Urinary bladder (tissue), 4 donors: ENCODE data around the gene NDUFB6. TPM values are rescaled to one million over a fixed set of nuclear protein-coding genes. Genes with fewer than 3 reads are reported as not detected.
"Not testable (repeated sequence)": the region's sequence is repeated elsewhere in the genome, so short reads cannot be mapped to it uniquely, and the experiment has no call there.

Experiments
- DNase-seq: peaks from one replicate; pipeline ENCODE4 v3.0.0-alpha.2; 2015; ENCODE audit errors: extremely low spot score
- H3K27ac ChIP-seq: one replicate; pipeline ENCODE4 v1.5.1; 2013; ENCODE audit warnings: low read depth, mild to moderate bottlenecking, moderate library complexity
- H3K36me3 ChIP-seq: one replicate; pipeline ENCODE4 v1.6.1; 2013; ENCODE audit warnings: mild to moderate bottlenecking, moderate library complexity; ENCODE audit not compliant: insufficient read depth
- H3K4me1 ChIP-seq: one replicate; pipeline ENCODE4 v1.6.1; 2013; ENCODE audit warnings: mild to moderate bottlenecking, moderate library complexity; ENCODE audit not compliant: insufficient read depth
- H3K4me3 ChIP-seq: one replicate; pipeline ENCODE4 v1.5.1; 2013; ENCODE audit warnings: low read depth, low read length
- WGBS: extraction: QIAGEN DNeasy Blood & Tissue Kit; methylation state at CpG from one replicate; pipeline ENCODE4 v1.1.7; 2013; 5-methylcytosine and 5-hydroxymethylcytosine counted together
- polyA plus RNA-seq: library from polyadenylated mRNA; stranded (reverse); fragments of 200-250 nt; gene quantifications from one replicate; pipeline ENCODE4 v1.2.3, GENCODE V29; 2013
- total RNA-seq: library from RNA; depleted of rRNA; stranded (reverse); fragments of >200 nt; gene quantifications from one replicate; pipeline ENCODE4 v1.2.3, GENCODE V29; 2014
- donor health status: healthy with polysubstance abuse.
- donor health status: healthy.

The NDUFB6 gene
- total and polyA plus RNA-seq, 2 donors = 45.5 to 58.1 TPM

DNA sequence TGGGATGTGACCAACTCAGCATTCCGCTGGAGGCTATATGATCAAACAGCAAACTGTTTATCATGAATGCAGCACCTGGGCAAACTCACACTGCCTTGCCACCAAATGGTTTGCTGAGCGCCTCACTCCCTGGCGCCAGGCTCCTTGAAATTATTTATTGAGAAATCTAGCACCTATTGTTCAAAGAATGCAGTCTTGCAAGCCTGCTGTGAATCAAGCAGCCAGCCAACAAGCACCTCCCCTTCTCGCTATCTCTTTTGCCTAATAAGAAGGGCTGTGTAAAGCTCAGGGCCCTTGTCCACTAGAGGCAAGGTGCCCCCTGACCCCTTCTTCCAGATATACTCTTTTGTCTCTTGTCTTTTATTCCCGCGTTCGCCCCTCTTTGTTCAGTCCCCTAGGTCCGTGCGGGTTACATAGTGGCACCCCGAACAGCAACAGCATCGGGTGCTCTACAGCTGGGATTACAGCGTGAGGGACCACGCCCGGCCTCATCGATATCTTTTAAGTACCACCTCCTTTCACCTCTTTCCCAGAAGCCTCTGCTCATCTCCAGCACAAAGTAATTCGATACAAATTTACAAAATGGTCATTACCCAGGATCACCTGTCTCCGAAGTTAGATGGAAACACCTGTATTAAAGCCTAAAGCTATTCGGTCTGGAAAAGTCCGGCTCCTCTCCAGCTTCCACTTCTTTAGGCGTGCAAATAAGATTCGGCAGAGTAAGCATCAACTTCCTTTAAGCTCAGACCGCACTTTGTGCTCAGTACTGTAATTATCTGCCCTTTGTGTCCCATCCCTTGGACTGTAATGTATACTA is 47.9 kb downstream of the NDUFB6 start:
- DNase-seq = no peak
- 39% methylated on average over 22 of the region's 22 CpGs for WGBS
- H3K4me1 ChIP-seq = no peaks in the 10 kb centered on the region
- no peaks in the 10 kb centered on the region for H3K36me3 ChIP-seq
- no peak overlapping the region for H3K27ac ChIP-seq
- H3K4me3 ChIP-seq = peak overlapping the region; percentile 65

DNA sequence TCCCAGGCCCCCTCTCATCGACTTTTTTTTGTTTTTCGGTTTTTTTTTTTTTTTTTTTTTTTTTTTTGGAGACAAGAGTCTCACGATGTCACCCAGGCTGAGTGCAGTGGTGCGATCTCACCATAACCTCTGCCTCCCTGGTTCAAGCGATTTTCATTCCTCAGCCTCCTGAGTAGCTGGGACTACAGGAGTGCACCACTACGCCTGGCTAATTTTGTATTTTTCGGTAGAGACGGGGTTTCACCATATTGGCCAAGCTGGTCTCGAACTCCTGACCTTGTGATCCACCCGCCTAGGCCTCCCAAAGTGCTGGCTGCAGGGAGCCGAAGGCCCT is 48.4 kb downstream of the NDUFB6 start:
- not testable (repeated sequence) for H3K36me3 ChIP-seq, H3K27ac ChIP-seq, H3K4me3 ChIP-seq, H3K4me1 ChIP-seq, DNase-seq
- WGBS = 91% methylated on average over 11 of the region's 11 CpGs

- Histone ChIP-seq H3K36me3 (no peaks in the 10 kb centered on the region), H3K4me3 (no peak overlapping the region), H3K4me1 (no peaks in the 10 kb centered on the region), H3K27ac (no peak overlapping the region)
- no peak for DNase-seq
- 48% methylated on average over 1 of the region's 1 CpG for WGBS
Measured at GRCh38 chr9:32523910-32524309, 49.0 kb downstream of the NDUFB6 start.

GRCh38 chr9:32518276-32518675 is 54.7 kb downstream of the NDUFB6 start:
- no peaks in the 10 kb centered on the region for H3K4me1 ChIP-seq
- 97% methylated on average over 1 of the region's 1 CpG for WGBS
- no peak for DNase-seq
- no peaks in the 10 kb centered on the region for H3K36me3 ChIP-seq
- no peak overlapping the region for H3K27ac ChIP-seq
- H3K4me3 ChIP-seq = no peak overlapping the region

DNA sequence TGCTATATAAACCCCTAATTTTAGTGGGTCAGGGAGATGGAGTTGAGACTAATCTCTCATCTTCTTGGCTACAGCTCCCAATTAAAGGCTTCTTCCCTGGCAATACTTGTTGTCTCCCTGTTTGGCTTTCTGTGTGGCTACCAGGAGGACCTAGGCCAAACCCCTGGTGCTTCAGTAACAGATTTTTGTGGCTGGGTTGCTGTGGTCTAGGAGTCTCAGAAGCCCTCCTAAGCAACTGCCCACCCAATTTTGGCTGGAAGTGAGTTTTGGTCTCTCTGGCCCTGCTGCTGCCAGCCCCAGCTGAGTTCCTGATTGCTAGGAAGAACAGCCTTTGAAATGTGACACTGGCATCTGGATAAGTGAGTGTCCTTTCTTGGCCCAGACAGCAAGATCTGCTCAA is 56.7 kb downstream of the NDUFB6 start:
- no peaks in the 10 kb centered on the region for H3K36me3 ChIP-seq
- no peak overlapping the region for H3K27ac ChIP-seq
- no peaks in the 10 kb centered on the region for H3K4me1 ChIP-seq

GRCh38 chr9:32508728-32509127 is 64.2 kb downstream of the NDUFB6 start:
- H3K4me1 ChIP-seq = no peaks in the 10 kb centered on the region
- WGBS = 98% methylated on average over 1 of the region's 1 CpG
- no peak overlapping the region for H3K27ac ChIP-seq
- no peak for DNase-seq
- H3K4me3 ChIP-seq = no peak overlapping the region
- no peaks in the 10 kb centered on the region for H3K36me3 ChIP-seq

More for the DNA sequence above, 56.7 kb downstream of the NDUFB6 start:
- DNase-seq = no peak
- no peak overlapping the region for H3K4me3 ChIP-seq

DNA sequence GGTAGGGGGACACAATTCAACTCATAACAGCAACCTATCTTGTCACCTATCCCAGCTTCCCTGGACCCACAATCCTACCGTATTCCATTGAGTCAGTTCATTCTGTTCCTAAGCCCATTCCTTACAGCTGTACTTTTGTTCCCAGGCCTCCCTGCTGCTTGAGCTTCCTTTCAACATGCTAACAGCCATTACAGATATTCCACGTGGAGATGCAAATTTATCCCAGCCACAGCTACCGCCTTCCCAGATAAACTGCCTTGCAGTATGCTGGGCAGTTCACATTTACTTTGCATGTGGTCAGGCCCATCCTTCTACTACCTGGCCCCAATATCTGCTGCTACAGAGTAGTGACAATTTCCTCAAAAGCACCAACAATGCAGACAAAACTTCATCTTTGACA is 70.0 kb downstream of the NDUFB6 start:
- no peak overlapping the region for H3K27ac ChIP-seq
- 82% methylated on average over 3 of the region's 3 CpGs for WGBS
- no peaks in the 10 kb centered on the region for H3K4me1 ChIP-seq
- no peaks in the 10 kb centered on the region for H3K36me3 ChIP-seq
- DNase-seq = no peak
- H3K4me3 ChIP-seq = no peak overlapping the region

Other genes starting within 250 kb of the NDUFB6 start
- 29.6 TPM for gene ACO1, start 188.5 kb downstream of the NDUFB6 start, total RNA-seq
- 31.9 TPM for gene ACO1, start 188.5 kb downstream of the NDUFB6 start, polyA plus RNA-seq
- gene RIGI, start 47.0 kb downstream of the NDUFB6 start, total RNA-seq = 25.2 TPM
- gene RIGI, start 47.0 kb downstream of the NDUFB6 start, polyA plus RNA-seq = 5.4 TPM
- gene SMIM27, start 20.8 kb downstream of the NDUFB6 start, total RNA-seq = 1.3 TPM
- gene SMIM27, start 20.8 kb downstream of the NDUFB6 start, polyA plus RNA-seq = 11.9 TPM
- gene TOPORS, start 20.6 kb downstream of the NDUFB6 start, total RNA-seq = 39.0 TPM
- gene TOPORS, start 20.6 kb downstream of the NDUFB6 start, polyA plus RNA-seq = 13.3 TPM
- gene TAF1L, start 62.5 kb upstream of the NDUFB6 start, total RNA-seq = not detected
- gene TAF1L, start 62.5 kb upstream of the NDUFB6 start, polyA plus RNA-seq = 0.01 TPM
- 0.21 TPM for gene TMEM215, start 210.4 kb upstream of the NDUFB6 start, total RNA-seq
- gene TMEM215, start 210.4 kb upstream of the NDUFB6 start, polyA plus RNA-seq = not detected